ENCODE data around the gene APEH.

Gene APEH

DNA sequence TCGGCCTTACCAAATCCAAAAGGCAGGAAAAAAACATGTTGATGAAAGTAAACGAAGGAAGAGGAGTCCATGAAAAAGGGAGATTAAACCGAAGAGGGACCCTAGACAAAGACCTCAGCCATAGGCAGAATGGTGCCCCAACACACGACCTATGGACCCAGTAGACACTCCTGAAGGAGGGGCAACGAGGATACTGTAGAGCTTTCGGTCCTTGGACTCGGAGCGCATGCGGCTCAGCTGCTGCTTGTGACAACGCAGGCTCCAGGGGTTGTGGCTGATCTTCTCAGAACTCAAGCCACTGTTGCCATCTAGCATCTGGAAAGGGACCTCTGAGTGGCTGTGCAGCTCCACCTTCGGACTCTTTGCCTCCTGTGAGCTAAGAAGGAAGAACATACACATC lies 58.4 kb downstream of the APEH start:
- no peak for DNase-seq

DNA sequence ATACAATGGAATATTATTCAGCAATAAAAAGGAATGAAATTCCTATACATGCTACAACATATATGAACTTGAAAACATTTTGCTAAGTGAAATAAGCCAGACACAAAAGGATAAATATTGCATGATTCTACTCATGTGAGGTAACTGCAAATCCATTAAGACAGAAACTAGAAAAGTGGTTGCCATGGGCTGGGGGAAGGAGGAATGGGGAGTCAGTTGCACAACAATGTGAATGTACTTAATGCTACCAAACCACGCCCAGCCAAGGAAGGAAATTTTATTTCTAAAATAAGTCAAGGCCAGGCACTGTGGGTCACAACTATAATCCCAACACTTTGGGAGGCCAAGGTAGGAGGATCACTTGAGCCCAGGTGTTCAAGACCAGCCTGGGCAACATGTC lies 59.4 kb downstream of the APEH start:
- no peak for DNase-seq

Measured in CD4-positive, alpha-beta T cell treated with Interferon gamma for 1 hour (primary cell).